HK-2 (cell line): Measurements from ENCODE around the gene VEPH1.

Experiments
- DNase-seq: peaks from one replicate; pipeline ENCODE4 v3.0.0-alpha.2; 2018; ENCODE audit not compliant: unreplicated experiment

The VEPH1 gene

DNA sequence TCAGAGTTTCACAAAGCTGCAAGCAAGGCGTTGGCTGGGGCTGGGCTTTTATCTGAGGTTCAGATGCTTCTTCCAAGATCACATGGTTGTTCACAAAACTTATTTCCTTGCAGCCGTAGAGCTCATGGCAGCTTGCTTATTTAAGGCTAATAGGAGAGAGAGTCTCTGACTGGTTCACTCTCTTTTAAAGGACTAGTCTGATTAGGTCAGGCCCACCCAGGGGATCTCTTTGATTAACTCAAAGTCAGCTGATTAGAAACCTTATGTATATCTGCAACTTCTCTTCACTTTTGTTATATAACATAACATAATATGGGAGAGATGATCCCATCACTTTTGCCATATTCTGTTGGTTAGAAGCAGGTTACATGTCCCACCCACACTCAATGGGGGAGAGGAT is 243.4 kb downstream of the VEPH1 start:
- DNase-seq, result no peak

DNA sequence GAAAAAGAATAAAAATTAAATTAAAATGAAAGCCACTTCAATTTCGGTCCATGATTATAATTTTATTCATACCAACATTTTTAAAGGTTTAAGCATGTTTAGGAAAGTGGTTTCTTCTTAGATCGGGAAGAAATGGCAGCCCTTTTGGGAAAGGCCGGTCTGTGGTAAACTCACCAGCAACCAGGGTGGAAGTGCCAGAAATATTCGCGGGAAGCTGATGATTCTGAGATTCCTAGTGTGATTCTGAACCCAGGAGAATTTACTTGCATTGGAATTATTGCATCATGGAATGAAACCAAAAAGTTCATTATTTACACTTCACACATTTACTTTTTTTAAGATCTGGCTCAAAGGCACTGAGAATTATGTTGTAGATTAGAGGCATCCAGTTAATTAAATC is 246.1 kb downstream of the VEPH1 start:
- DNase-seq, result no peak

DNA sequence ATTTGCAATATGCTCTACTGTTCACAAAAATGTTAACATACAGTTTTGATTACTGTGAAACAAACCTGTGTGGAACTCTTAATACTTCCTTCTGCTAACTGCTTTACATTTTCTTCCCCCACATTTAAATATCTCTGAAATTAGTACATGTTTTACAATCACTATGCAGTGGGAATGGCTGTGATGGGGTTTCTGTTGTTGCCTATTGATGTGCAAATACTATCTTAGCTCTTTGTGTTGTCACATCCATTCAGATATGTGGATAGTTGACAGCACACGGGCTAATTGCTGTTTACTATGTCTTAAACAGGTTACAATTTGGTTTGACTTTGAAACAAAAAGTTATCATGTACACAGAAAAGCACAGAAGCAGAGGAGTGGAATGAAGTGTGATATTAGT is 247.4 kb downstream of the VEPH1 start:
- no peak for DNase-seq

DNA sequence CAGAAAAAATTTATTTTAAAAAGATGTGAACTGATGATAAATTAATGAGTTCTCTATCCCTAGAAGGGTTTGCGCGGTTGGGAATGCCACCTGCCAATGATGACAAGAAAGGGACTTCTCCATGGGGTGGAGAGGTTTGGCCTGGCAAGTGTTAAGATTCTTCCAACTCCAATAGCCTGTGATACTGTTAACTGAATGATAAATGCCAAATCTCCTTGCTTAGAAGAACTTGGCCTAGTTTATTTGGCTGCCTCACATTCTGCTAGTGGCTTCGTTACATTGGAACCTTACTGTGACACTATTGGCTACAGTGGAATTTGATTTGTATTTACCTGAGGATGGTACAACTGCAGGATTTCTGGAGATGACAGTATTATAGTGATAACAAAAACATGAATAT is 251.5 kb downstream of the VEPH1 start:
- no peak for DNase-seq

DNA sequence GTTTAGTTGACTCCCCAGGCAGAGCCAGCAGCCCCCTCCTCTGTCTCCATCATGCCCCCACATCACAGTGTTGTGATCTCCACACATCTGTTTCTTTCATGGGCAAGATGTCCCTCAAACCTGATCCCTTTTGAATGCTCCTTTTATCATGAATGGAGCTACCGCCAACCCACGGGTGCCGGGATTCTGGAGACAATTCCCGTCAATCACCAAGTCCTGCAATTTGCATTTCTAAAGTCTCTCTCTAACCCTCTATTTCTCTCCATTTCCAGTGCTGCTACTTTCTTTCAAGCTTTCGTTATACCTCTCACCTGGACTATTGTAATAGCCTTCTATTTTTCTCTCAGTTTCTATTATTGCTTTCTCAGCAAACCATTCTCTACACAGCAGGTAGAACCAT is 253.6 kb downstream of the VEPH1 start:
- DNase-seq, result no peak

DNA sequence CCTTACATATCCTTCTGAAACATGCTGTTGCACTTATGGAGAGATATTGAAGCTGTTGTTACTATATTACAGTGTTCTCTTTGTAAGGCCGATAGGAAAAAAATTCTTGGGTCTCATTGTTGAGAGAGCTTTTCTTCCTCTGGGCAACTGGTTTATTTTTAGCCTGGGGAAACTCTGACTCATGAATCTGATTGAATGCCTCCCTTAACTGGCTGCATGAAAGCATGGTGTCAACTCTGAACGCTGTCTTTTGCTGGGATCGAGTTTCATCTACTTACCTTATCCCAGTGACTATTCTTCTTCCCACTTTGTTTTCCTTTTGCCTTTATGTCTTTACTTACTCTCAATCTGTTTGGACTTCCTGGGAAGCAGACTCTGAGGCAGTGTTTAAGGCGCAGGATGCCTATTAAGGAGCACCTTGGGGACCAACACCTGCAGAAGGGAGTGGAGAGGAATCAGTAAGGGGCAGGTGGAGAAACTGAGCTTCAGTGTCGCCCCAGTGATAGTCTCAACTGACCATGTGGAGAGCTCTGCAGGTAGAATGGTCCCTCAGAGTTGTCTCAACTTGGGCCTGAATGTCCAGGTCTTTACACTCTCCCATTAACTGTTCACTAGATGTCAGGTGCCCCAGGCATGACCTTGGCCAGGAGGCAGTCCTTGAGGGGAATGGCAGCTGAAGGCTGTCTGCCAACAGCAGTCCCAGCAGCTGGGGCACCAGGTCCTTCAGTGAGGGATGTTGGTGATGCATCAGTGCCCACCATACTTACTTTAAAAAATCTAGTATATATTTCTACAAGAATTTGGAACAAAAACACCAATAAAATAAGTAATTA is 254.4 kb downstream of the VEPH1 start:
- peak; percentile 21 for DNase-seq

DNA sequence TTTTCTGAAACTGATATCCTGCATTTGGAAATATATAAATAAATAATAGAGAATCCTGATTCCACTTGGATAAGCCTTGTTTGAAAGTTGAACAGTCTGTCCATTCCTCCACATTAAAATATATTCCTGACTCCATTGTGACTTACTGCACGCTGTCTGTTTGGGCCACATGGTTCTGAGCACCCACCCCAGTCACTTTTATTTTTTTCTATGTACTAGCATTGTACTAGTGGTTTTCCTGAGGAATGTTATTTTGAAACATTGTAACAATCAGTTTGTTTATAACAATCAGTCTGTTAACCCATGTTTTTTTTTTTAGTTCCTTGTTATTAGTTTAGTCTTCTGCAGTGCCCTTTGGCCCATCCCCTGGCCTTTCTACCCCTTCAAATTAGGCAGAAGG is 255.8 kb downstream of the VEPH1 start:
- no peak for DNase-seq

DNA sequence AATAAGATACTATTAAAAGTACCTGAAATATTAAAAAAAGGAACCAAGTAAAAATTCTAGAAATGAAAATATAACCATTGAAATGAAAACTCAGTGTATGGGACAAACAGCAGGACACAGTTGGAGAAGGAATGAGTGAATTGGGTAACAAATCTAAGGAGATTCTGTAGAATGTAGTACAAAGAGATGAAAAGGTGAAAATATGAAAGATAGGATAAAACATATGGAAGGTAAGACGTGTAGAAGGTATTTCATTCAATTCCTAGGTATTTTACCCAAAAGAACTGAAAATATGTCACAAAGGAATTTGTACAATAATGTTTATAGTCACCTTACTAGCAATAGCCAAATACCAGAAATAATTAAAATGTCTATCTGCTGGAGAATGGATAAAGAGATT is 260.4 kb downstream of the VEPH1 start:
- no peak for DNase-seq

DNA sequence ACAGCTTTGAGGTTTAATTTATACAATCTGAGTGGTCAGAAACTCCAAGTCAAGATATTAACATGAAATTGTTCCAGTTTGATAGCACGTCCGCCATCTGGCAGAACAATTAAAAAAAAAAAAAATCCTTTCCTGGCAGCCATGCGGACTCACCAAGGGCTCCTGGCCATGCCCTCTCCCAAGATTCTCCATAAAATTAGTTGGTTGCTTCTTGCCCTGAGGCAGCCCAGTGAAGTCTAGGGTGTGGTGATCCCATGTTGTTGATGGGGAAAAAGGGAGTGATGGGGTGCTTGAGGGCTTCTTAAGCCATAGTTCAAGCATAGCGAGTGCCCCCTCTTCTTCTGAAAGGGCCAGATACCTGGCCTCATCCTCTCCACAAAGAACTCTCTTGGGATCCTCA is 261.6 kb downstream of the VEPH1 start:
- DNase-seq, result no peak

DNA sequence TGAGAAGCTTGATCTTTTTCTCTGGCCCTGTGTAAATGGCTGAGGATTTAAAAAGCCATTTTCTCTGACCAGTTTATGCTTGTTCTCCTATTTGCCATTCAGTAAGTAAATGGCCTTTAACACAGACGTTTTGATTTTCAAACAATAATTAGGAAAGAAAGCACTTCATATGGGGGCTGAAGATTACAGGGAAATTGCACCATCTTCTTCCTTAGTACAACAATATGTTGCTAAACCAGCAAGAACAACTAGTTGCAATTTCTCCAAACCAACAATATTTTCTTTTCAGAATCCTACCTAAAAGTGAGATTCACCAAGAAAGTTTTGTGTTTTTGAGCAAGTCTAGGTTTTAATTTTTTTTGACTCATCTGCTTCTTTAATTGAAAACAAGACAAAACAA is 262.8 kb downstream of the VEPH1 start:
- no peak for DNase-seq

DNA sequence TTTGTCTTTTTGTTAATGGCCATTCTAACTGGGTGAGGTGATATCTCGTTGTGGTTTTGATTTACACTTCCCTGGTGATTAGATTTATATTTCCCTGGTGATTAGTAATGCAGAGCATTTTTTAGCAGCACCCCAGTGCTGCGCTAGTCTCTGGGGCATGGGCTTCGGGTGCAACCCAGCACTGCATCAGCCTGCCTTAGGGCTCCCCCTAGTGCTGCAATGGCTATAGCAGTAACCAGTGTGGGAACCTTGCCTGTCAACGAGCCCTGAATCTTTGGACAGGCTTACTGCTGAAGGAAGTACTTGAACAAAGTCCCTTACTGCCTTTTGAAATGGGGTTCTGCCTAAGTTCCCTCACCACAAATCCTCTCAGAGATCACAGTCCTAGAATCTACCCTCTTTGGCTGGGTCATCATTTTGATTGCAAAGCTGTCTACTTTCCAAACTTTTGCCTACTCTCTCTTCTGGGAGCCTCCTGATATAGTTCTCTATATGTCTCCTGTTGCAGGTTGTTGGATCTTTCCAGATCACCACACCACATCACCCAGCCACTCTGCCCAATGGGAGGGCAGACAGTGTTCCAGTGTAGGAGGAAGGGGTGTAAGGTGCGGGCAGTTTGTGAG is 264.0 kb downstream of the VEPH1 start:
- peak; percentile 47 for DNase-seq

DNA sequence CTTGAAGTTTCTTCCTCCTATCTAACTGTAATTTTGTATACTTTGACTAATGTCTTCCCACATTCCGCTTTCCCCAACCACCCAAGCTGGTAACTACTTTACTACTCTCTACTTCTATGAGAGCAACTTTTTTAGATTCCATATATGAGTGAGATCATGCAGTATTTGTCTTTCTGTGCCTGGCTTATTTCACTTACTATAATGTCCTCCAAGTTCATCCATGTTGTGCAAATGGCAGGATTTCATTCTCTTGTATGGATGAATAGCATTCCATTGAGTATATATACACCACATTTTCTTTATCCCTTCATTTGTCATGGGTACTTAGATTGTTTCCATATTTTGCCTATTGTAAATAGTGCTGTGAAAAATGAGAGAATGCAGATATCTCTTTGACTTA is 264.8 kb downstream of the VEPH1 start:
- no peak for DNase-seq

DNA sequence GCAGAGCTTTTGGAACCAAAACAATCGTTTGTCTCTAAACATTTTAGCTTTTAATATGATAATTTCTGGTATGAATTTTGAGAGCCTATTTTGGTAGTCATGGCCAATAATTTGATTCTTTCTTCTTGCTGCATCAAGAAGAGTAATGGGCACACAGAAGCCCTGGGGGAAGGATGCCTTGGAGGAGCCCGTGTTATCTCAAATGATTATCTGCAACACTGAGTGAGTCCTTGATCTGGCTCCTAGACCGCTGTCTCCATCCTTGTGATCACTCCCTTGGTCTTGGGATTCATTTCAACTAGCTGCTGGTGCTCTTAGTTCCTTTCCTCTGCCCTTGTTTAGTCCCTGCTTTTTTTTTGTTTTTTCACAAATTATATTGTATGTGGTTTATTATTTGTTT is 265.3 kb downstream of the VEPH1 start:
- DNase-seq, result no peak

DNA sequence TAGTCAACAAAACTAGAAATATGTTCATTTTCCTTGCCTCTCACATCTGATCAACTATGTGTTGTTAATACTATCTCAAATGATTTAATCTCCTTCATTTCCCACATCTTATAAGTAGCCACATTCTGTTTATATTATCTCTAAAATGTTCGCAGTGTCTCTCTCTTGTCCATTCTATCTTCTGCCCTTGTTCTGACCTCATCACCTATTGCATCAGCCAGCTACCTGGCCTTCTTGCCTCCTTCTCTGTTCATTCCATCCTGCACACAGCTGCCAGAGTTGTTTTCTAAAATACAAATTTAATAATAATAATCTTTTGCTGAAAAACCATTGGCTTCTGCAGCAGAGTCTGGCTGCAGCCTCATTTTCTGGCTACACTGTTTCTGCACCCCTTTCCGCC is 267.9 kb downstream of the VEPH1 start:
- DNase-seq, result no peak

DNA sequence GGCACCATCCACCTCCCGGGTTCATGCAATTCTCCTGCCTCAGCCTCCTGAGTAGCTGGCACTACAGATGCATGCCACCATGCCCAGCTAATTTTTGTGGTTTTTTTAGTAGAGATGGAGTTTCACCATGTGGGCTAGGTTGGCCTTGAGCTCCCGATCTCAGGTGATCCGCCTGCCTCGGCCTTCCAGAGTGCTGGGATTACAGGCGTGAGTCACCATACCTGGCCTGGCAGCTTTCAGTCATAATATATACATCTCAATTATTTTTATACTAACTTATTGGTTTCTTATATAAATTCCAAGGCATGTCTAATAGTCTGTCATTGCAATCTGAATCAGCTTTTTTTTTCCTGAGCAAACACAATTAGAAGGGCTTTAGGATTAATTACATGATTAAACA is 269.3 kb downstream of the VEPH1 start:
- DNase-seq, result no peak

DNA sequence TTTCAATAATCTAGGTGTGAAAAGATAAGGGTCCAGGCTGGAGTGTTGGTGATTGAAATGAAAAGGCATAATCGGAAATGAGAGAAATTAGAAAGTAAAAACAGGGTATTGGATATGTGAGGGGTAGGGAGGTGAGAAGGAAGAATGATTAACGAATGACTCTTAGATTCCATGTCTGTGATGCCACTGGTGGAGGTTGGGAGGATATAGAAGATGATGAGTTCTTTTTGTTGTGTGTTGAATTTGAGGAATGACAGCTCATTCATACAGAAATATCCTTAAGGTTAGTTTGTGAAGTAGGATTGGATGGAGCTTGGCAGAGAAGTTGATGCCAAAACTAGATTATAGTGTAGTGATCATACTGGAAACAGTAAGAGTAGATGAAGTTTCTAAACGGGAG is 271.1 kb downstream of the VEPH1 start:
- no peak for DNase-seq

DNA sequence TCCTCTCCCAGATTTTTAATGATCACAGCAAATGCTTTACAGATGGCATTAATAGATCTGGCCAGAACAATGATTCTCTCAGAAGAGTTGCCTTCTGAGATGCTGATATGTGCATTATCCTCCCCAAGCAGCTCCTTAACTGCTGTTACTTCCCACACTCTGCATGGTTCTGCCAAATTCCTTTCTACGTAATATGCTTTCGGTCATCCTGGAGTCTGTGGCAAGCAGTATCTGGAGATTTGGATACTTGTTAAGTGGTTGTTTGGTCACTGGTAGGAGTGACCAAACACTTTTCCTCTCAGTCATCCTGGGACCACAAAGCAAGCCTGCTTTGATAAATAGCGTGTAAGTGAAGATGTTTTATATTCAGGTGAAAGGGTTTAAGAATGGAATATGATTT is 272.1 kb downstream of the VEPH1 start:
- no peak for DNase-seq

DNA sequence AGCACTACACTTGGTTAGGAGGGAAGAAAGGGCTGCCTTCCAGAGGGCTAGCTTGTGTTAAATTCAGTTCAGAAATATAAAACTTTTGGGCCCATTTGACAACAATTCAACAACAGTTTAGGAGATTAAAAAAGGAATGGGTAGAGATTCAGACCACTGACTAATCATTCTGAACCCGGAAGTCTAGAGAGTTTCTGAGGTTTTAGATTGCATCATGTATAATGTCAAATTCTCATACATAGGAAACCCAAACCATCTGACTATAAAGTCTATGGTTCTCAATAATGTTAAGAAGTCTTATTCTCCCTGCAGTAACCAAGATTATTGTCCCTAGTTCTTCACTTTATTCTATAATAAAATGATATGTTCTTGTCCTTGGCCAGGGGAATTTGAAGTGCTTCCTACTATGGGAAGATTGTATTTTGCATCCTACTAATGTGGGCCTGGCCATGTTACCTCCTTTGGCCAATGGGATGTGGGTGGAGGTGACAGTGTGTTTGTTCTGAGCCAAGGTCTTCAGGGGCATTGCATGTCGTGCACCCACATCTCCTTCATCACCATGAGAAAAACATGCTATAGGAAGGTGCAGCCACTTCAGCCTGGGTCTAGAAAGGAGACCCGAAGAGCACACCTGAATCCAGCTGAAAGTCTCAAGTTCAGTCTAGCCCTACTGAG is 276.9 kb downstream of the VEPH1 start:
- no peak for DNase-seq

DNA sequence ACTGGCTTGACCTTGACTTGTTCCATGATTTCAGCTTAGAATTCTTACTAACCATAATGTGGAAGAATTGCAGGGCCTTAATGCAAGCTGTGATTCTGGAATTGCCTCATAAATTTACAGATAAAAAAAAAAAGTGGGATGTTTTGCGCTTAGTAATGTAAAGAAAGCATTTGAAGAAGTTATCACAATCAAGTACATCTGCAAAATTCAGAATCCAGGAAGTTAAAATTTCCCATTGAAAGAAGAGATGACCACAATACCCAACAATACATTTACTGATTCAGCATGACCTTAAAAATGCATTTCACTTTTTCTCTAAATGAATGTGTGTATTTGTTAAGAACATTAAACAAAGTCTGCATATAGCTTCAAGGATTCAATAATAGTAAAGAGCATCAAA is 278.2 kb downstream of the VEPH1 start:
- no peak for DNase-seq

DNA sequence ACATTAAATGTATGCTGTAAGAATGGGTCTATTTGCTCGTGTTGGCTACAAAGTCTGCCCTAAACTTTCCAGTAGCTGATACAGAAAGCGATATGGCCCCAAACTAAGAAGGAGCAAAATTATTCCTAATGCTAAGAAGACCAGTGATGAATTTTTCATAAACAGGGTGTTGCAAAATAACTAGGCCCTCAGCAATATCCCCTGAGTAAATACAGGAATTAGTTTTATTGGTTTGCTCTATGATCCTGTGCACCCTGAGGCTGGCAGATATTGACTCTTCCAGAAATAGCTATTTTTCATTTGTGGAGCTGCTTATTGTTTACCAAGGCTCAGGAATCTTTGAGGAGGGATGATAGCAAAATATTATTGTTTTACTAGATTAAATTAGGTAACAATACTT is 282.3 kb downstream of the VEPH1 start:
- DNase-seq, result no peak

DNA sequence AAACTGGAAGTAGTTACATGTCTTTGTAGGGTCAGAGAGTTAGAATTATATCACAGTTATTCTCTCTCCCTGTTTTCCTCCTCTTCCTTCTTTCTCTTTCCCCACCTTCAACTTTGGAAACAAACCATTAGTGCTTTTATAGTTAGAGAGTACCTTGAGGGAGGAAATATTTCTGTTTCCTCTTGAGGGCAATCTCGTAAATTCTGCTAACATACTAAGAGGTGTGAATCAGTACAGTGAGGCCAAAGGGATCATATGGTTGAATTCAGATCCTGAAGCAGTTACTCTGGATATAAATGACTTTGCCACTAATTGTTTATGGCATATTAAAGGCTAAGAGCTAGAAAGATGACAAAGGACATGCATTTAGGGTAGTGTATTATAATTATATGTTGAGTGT is 283.0 kb downstream of the VEPH1 start:
- DNase-seq, result no peak

DNA sequence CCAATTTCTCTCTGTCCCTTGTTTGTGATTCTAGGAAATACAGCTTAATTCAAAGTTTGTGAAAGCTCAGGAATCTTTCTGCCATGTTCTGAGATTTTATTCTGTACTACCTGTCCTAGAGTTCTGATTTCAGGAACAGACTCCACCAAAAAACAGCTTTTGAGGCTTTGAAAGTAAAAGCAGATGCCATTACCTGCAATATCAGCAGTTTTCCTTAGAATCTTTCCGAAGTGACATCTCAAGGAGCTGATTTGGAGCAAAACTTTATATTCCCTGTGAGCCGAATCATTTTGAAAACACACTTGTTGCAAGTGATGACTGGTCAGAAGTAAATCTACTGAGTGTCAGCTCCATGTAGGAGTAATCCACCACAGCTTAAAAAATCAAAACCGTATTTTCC is 284.0 kb downstream of the VEPH1 start:
- DNase-seq, result no peak
